BLaER1 (cell line): ENCODE measurements around the gene USF2.
A peak's percentile ranks its signal among the peaks of the same experiment; 100 is the strongest.

Source experiments
- H3K27ac ChIP-seq: shearing (Covaris generic); formaldehyde crosslinking; 2 replicates; pipeline ENCODE4 v1.8.1; 2022
- H3K27me3 ChIP-seq: shearing (Covaris generic); formaldehyde crosslinking; 2 replicates; pipeline ENCODE4 v1.8.1; 2022
- H3K36me3 ChIP-seq: shearing (Covaris generic); formaldehyde crosslinking; 2 replicates; pipeline ENCODE4 v1.8.1; 2022
- H3K4me1 ChIP-seq: shearing (Covaris generic); formaldehyde crosslinking; 2 replicates; pipeline ENCODE4 v1.8.1; 2022
- H3K4me2 ChIP-seq: shearing (Covaris generic); formaldehyde crosslinking; 2 replicates; pipeline ENCODE4 v1.8.1; 2022
- H3K4me3 ChIP-seq: shearing (Covaris generic); formaldehyde crosslinking; 2 replicates; pipeline ENCODE4 v1.8.1; 2022
- H3K9ac ChIP-seq: shearing (Covaris generic); formaldehyde crosslinking; 2 replicates; pipeline ENCODE4 v1.8.1; 2022
- H3K9me3 ChIP-seq: shearing (Covaris generic); formaldehyde crosslinking; 2 replicates; pipeline ENCODE4 v1.8.1; 2022
- H4K20me1 ChIP-seq: shearing (Covaris generic); formaldehyde crosslinking; 2 replicates; pipeline ENCODE4 v1.8.1; 2022
- Cebpa-rat ChIP-seq: shearing (Covaris generic); IDR thresholded peaks from 2 replicates; pipeline ENCODE4 v1.8.1; 2022

Gene USF2

DNA sequence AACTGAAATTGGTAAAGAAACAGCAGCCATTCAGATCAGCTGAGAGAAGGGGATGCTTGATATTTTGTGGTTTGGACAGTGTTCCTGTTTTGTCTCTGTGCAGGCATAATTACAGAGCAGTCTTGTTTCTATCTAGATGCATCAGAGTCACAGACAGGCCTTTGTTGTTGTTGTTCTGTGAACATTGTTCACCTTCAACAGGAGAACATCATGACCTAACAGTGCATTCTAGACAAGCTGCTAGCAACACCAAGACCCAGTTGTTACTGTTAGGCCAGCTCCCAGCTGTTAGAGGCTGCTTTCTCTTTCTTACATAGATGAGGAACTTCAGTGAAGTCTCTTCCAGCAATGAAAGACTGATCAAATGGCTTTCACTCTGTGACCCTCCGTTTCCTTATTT lies 28.4 kb upstream of the USF2 start:
- Histone ChIP-seq H3K9ac (no peak overlapping the region), H3K27ac (no peak overlapping the region), H3K4me2 (peak overlapping the region; percentile 18), H3K4me3 (no peak overlapping the region), H4K20me1 (no peaks in the 10 kb centered on the region), H3K36me3 (no peaks in the 10 kb centered on the region), H3K27me3 (no peaks in the 10 kb centered on the region), H3K4me1 (peaks cover 10% of the 10 kb centered on the region), H3K9me3 (peaks cover 22% of the 10 kb centered on the region)
- no peak for TF ChIP-seq Cebpa-rat

DNA sequence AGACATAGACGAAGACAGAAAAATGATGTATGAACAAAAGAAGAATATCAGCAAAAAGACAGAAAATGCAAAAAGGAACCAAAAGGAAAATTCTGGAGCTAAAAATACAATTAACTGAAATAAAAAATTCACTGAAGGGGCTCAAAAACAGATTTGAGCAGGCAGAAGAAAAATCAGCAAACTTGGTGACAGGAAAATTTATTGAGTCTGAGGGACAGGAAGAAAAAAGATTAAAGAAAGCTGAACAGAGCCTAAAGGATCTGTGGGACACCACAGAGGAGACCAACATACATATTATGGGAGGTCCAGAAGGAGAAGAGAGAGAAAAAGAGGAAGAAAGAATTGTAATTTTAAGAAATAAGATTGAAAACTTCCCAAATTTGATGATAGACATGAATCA lies 27.3 kb upstream of the USF2 start:
- no peak overlapping the region for H3K4me3 ChIP-seq
- peaks cover 22% of the 10 kb centered on the region for H3K9me3 ChIP-seq
- TF ChIP-seq Cebpa-rat = no peak
- H3K27ac ChIP-seq = no peak overlapping the region
- H3K4me2 ChIP-seq = no peak overlapping the region
- no peak overlapping the region for H3K9ac ChIP-seq
- peaks cover 10% of the 10 kb centered on the region for H3K4me1 ChIP-seq
- peaks cover 6% of the 10 kb centered on the region; the same call in 1 of the 2 replicates for H3K27me3 ChIP-seq
- no peaks in the 10 kb centered on the region for H3K36me3 ChIP-seq
- H4K20me1 ChIP-seq = no peaks in the 10 kb centered on the region

DNA sequence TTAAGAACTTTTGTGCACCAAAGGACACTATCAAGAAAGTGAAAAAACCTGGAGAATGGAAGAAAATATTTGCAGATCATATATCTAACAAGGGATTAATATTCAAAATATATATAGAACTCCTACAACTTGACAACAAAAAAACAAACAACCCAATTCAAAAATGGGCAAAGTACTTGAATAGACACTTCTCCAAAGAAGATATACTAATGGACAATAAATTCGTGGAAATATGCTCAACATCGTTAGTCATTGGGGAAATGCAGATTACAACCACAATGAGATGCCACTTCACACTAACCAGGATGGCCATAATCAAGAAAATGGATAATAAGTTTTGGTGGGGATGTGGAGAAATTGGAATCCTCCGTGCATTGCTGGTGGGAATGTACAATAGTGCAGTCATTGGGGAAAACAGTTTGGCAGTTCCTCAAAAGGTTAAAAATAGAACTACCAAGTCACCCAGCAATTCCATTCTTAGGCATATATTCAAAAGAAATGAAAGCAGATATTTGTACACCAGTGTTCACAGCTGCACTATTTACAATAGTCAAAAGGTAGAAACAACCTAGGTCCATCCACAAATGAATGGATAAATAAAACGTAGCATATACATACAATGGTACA lies 22.2 kb upstream of the USF2 start:
- no peak overlapping the region for H3K4me2 ChIP-seq
- no peaks in the 10 kb centered on the region for H4K20me1 ChIP-seq
- peaks cover 12% of the 10 kb centered on the region for H3K9me3 ChIP-seq
- H3K27me3 ChIP-seq = peaks cover 56% of the 10 kb centered on the region
- no peaks in the 10 kb centered on the region for H3K36me3 ChIP-seq
- H3K4me3 ChIP-seq = no peak overlapping the region
- TF ChIP-seq Cebpa-rat = no peak
- H3K4me1 ChIP-seq = peaks cover 20% of the 10 kb centered on the region
- no peak overlapping the region for H3K27ac ChIP-seq
- H3K9ac ChIP-seq = no peak overlapping the region

DNA sequence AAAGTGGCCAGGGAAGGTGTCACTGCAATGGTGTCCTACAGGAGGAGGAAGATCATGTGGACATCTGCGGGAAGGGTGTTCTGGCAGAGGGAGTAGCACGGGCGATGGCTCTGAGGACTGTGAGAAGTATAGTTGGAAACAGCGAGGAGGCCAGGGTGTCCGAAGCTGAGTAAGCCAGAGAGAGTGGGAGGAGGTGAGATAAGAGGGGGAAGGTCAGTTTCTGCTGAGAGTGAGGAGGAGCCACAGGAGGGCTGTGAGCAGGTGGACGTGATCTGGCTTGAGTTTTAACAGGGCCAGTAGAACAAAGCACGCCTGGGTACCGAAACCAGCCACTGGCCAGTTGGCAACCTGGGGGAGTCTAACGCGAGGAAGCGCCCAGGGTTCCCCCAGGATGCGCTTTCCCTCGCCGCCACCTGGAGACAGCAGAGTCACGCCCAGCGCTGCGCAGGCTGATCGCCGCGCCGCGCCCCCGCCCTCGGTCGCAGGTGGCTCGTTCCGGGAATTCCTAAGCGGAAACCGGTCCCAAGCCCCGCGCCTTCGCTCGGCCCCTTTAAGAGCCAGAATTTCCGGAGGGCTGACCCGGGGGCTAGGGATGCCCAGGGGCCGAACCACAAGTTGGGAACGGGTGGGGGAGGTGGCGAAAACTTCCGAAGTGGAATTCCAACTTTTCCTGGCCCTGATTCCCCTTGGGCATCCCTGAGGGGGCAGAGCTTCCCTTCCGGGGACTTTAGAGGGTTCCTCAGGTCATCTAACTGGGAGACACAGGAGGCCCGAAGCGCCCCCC lies 21.0 kb upstream of the USF2 start:
- 0 out of 2 replicates have a peak, but pooled peaks cover 3% of the 10 kb centered on the region for H3K9me3 ChIP-seq
- no peaks in the 10 kb centered on the region for H4K20me1 ChIP-seq
- H3K4me3 ChIP-seq = peak overlapping the region; percentile 66
- peaks cover 56% of the 10 kb centered on the region for H3K27me3 ChIP-seq
- peaks cover 20% of the 10 kb centered on the region for H3K4me1 ChIP-seq
- no peaks in the 10 kb centered on the region for H3K36me3 ChIP-seq
- peak overlapping the region; percentile 97 for H3K4me2 ChIP-seq
- H3K27ac ChIP-seq = no peak overlapping the region
- H3K9ac ChIP-seq = no peak overlapping the region
- no peak for TF ChIP-seq Cebpa-rat

DNA sequence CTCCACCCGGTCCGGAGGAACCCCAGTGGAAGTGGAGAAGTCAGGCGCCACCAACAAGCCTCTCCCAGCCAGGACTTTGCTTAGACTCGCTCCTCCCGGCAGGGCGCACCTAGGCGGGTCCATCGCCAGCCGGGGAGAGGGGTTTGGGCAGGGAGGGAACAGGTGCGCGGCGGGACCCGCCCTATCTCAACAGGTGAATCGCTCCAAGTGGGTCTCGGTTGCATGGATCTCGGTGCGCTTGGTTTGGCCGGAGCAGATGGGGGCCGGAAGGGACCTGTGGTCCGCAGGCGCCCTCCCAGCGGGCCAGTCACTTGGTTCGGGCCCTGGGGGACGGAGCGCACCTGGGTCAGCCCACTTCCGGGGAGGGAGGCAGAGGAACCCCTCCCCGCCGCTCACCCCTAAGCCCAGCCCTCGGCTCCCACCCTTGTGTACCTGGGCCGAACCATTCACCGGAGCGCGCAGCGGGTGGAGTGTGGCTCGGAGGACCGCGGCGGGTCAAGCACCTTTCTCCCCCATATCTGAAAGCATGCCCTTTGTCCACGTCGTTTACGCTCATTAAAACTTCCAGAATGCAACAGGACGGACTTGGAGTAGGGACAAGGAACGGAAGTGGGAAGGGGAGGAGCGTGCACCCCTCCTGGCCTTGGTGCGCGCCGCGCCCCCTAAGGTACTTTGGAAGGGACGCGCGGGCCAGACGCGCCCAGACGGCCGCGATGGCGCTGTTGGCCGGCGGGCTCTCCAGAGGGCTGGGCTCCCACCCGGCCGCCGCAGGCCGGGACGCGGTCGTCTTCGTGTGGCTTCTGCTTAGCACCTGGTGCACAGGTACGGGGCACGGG lies 20.2 kb upstream of the USF2 start, which contains the start of gene LSR:
TSS of gene LSR (plus strand) at position 693 of the 836 bp plus-strand sequence. CDS start at position 714, 21 bp downstream.
- H4K20me1 ChIP-seq = no peaks in the 10 kb centered on the region
- peaks cover 20% of the 10 kb centered on the region for H3K4me1 ChIP-seq
- H3K27me3 ChIP-seq = peaks cover 56% of the 10 kb centered on the region
- no peak within 1 kb of the TSS for H3K9ac ChIP-seq
- 0 out of 2 replicates have a peak, but pooled peaks cover 3% of the 10 kb centered on the region for H3K9me3 ChIP-seq
- peak within 1 kb of the TSS; percentile 66 for H3K4me3 ChIP-seq
- H3K4me2 ChIP-seq = peak within 1 kb of the TSS; percentile 97
- no peaks in the 10 kb centered on the region for H3K36me3 ChIP-seq
- no peak for TF ChIP-seq Cebpa-rat
- H3K27ac ChIP-seq = no peak within 1 kb of the TSS

DNA sequence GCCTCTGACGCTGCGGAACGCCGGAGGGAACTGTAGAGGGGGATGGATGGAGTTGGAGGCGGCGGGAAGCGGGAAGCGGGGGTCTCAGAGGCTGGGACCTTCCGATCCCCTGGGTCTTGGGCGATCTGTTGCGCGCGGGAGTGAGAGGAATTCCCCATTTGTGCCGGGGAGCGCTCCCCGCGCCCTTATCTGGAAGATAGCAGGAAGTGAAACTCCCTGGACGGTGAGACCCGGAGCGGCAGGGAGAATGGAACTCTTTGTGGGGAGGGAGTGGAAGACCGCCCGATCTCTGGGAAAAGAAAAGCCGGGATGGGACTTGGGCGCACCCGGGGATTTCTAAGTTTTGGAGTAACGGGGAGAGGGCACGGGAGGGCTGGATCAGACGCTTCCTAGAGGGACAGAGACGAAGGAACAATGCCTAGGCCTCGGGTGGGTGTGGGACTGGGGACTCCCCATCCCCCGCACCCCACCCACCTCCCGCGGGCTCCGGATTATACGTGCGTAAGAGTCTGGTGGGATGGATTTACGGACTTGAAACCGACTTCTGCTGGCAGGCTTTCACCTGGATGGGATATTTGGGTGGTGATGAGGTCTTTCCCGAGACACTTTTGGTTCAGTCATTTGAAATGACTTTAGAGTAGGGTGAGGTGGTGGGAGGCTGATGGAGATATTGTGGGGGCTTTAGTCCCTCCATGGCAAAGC lies 19.5 kb upstream of the USF2 start:
- TF ChIP-seq Cebpa-rat = no peak
- H3K9ac ChIP-seq = no peak overlapping the region
- H4K20me1 ChIP-seq = no peaks in the 10 kb centered on the region
- H3K27me3 ChIP-seq = peaks cover 56% of the 10 kb centered on the region
- no peaks in the 10 kb centered on the region for H3K36me3 ChIP-seq
- H3K4me1 ChIP-seq = peaks cover 20% of the 10 kb centered on the region
- H3K9me3 ChIP-seq = no peaks in the 10 kb centered on the region
- peak overlapping the region; percentile 66; the same call in 1 of the 2 replicates for H3K4me3 ChIP-seq
- peak overlapping the region; percentile 97 for H3K4me2 ChIP-seq
- H3K27ac ChIP-seq = no peak overlapping the region

DNA sequence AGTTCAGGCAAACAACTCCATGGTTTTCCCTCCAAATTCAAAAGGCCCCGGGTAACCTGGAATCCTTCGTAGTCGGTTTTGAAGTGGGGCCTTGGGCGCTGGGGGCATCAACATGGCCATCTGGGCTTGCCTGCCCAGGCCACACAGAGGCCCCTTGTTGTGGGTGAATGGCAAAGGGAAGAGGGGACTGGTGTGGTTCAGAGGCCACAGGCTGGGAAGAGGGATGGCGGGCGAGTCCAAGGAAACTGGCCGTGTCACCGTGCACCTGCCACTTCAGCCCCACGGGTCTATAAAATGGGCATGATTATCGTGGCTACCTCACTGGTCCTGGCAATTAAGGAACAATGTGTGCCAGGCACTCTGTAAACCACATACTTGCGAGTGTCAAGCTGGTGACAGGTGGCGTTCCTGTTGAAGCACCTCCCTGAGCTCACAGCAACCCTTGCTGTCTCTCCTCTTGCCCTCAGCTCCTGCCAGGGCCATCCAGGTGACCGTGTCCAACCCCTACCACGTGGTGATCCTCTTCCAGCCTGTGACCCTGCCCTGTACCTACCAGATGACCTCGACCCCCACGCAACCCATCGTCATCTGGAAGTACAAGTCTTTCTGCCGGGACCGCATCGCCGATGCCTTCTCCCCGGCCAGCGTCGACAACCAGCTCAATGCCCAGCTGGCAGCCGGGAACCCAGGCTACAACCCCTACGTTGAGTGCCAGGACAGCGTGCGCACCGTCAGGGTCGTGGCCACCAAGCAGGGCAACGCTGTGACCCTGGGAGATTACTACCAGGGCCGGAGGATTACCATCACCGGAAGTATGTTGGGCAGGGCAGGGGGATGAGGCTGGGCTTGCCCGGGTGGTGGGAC lies 18.7 kb upstream of the USF2 start:
- H4K20me1 ChIP-seq = no peaks in the 10 kb centered on the region
- no peaks in the 10 kb centered on the region for H3K9me3 ChIP-seq
- H3K4me1 ChIP-seq = peaks cover 20% of the 10 kb centered on the region
- H3K4me2 ChIP-seq = no peak overlapping the region
- H3K36me3 ChIP-seq = no peaks in the 10 kb centered on the region
- TF ChIP-seq Cebpa-rat = no peak
- no peak overlapping the region for H3K9ac ChIP-seq
- no peak overlapping the region for H3K27ac ChIP-seq
- no peak overlapping the region for H3K4me3 ChIP-seq
- H3K27me3 ChIP-seq = peaks cover 56% of the 10 kb centered on the region

DNA sequence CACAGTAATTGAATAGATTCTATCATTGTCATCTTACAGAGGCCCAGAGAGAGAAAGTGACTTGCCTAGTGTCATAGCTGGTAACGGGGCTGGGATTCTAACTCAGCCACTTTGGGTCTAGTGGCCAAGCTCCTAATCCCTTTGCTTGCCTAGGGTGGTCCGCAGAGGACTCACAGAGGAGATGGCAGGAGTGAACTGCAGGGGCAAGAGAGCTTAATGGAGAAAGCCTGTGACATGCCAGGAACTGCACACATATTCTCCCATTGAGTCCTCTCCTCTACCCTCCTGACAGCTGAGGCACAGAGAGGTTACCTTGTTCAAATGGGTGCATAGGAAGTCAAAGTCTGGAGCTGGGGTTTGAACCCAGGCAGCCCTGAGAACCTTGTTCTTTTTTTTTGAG lies 17.3 kb upstream of the USF2 start:
- Histone ChIP-seq H4K20me1 (no peaks in the 10 kb centered on the region), H3K27me3 (peaks cover 49% of the 10 kb centered on the region), H3K9ac (no peak overlapping the region), H3K4me3 (no peak overlapping the region), H3K4me1 (peaks cover 20% of the 10 kb centered on the region), H3K4me2 (no peak overlapping the region), H3K36me3 (no peaks in the 10 kb centered on the region), H3K9me3 (no peaks in the 10 kb centered on the region), H3K27ac (no peak overlapping the region)
- TF ChIP-seq Cebpa-rat = no peak
